OCI-LY1 (cell line): ENCODE measurements around the gene SLCO1A2.

Source experiments
- EZH2 ChIP-seq: fragments of 200-600 bp; sonication (generic), shearing (Covaris generic); IDR thresholded peaks from 2 replicates; pipeline ENCODE4 v1.8.0; 2017; ENCODE audit warnings: borderline replicate concordance, mixed run types, mild to moderate bottlenecking, antibody characterized with exemption, low read length, moderate library complexity, mixed read lengths
- TF ChIP-seq, protein P1 (sequence below): fragments of 200-600 bp; sonication (generic), shearing (Covaris generic); IDR thresholded peaks from 2 replicates; pipeline ENCODE4 v1.5.1; 2017; ENCODE audit warnings: mild to moderate bottlenecking, antibody characterized with exemption, low read length, moderate library complexity, mixed read lengths

DNA sequence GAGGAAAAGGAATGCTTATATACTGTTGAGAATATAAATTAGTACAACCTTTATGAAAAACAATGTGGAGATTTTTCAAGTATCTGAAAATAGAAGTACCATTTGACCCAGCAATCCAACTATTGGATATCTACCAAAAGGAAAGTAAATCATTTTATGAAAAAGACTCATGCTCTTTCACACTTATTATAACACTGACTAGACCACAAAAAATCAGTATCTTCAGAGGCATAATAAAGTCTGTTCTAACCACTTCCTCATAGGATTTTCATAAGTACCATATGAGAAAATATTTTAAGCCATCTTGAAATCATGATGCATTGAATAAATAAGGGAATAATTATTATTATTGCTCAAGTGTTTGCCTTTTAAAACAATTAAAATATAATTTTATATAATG lies 112.9 kb downstream of the SLCO1A2 start:
- TF ChIP-seq, protein P1, sequence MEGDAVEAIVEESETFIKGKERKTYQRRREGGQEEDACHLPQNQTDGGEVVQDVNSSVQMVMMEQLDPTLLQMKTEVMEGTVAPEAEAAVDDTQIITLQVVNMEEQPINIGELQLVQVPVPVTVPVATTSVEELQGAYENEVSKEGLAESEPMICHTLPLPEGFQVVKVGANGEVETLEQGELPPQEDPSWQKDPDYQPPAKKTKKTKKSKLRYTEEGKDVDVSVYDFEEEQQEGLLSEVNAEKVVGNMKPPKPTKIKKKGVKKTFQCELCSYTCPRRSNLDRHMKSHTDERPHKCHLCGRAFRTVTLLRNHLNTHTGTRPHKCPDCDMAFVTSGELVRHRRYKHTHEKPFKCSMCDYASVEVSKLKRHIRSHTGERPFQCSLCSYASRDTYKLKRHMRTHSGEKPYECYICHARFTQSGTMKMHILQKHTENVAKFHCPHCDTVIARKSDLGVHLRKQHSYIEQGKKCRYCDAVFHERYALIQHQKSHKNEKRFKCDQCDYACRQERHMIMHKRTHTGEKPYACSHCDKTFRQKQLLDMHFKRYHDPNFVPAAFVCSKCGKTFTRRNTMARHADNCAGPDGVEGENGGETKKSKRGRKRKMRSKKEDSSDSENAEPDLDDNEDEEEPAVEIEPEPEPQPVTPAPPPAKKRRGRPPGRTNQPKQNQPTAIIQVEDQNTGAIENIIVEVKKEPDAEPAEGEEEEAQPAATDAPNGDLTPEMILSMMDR, result no peak
- TF ChIP-seq EZH2, result no peak
